ENCODE data around the gene FOXO3.

The FOXO3 gene

GRCh38 chr6:108627692-108628550, 67.2 kb downstream of the FOXO3 start:
- Histone ChIP-seq H3K9ac (ENCODE audit: low read depth, low read length) (no peak overlapping the region), H3K4me3 (ENCODE audit: low read depth, low read length) (no peak overlapping the region), H3K4me1 (ENCODE audit: control insufficient read depth, insufficient read depth, low read length) (peaks cover 25% of the 10 kb centered on the region), H3K27me3 (ENCODE audit: control insufficient read depth, insufficient read depth, low read length) (no peaks in the 10 kb centered on the region), H3K36me3 (ENCODE audit: control insufficient read depth, insufficient read depth, low read length) (no peaks in the 10 kb centered on the region), H3K9me3 (ENCODE audit: control insufficient read depth, insufficient read depth, low read length) (no peaks in the 10 kb centered on the region)

- Histone ChIP-seq H3K9ac (ENCODE audit: low read depth, low read length) (peak overlapping the region; percentile 9), H3K27me3 (ENCODE audit: control insufficient read depth, insufficient read depth, low read length) (no peaks in the 10 kb centered on the region), H3K4me1 (ENCODE audit: control insufficient read depth, insufficient read depth, low read length) (peaks cover 25% of the 10 kb centered on the region), H3K4me3 (ENCODE audit: low read depth, low read length) (no peak overlapping the region), H3K36me3 (ENCODE audit: control insufficient read depth, insufficient read depth, low read length) (no peaks in the 10 kb centered on the region), H3K9me3 (ENCODE audit: control insufficient read depth, insufficient read depth, low read length) (no peaks in the 10 kb centered on the region)
Observed at GRCh38 chr6:108630050-108630714, 69.5 kb downstream of the FOXO3 start.

- H3K9ac ChIP-seq (ENCODE audit: low read depth, low read length): no peak overlapping the region
- no peaks in the 10 kb centered on the region for H3K9me3 ChIP-seq (ENCODE audit: control insufficient read depth, insufficient read depth, low read length)
- H3K4me1 ChIP-seq (ENCODE audit: control insufficient read depth, insufficient read depth, low read length): peaks cover 19% of the 10 kb centered on the region
- no peak overlapping the region for H3K4me3 ChIP-seq (ENCODE audit: low read depth, low read length)
- H3K27me3 ChIP-seq (ENCODE audit: control insufficient read depth, insufficient read depth, low read length): no peaks in the 10 kb centered on the region
- H3K36me3 ChIP-seq (ENCODE audit: control insufficient read depth, insufficient read depth, low read length): no peaks in the 10 kb centered on the region
Observed at GRCh38 chr6:108632441-108632840, 71.7 kb downstream of the FOXO3 start.

- H3K4me1 ChIP-seq (ENCODE audit: control insufficient read depth, insufficient read depth, low read length): peaks cover 14% of the 10 kb centered on the region
- H3K4me3 ChIP-seq (ENCODE audit: low read depth, low read length): no peak overlapping the region
- H3K9me3 ChIP-seq (ENCODE audit: control insufficient read depth, insufficient read depth, low read length): no peaks in the 10 kb centered on the region
- H3K27me3 ChIP-seq (ENCODE audit: control insufficient read depth, insufficient read depth, low read length): no peaks in the 10 kb centered on the region
- no peak overlapping the region for H3K9ac ChIP-seq (ENCODE audit: low read depth, low read length)
- no peaks in the 10 kb centered on the region for H3K36me3 ChIP-seq (ENCODE audit: control insufficient read depth, insufficient read depth, low read length)
Observed at GRCh38 chr6:108633436-108633835, 72.7 kb downstream of the FOXO3 start.

GRCh38 chr6:108635505-108636226, 74.9 kb downstream of the FOXO3 start:
- Histone ChIP-seq H3K4me3 (ENCODE audit: low read depth, low read length) (no peak overlapping the region), H3K9ac (ENCODE audit: low read depth, low read length) (no peak overlapping the region), H3K36me3 (ENCODE audit: control insufficient read depth, insufficient read depth, low read length) (no peaks in the 10 kb centered on the region), H3K9me3 (ENCODE audit: control insufficient read depth, insufficient read depth, low read length) (no peaks in the 10 kb centered on the region), H3K27me3 (ENCODE audit: control insufficient read depth, insufficient read depth, low read length) (no peaks in the 10 kb centered on the region), H3K4me1 (ENCODE audit: control insufficient read depth, insufficient read depth, low read length) (peaks cover 15% of the 10 kb centered on the region)

GRCh38 chr6:108637963-108638362, 77.2 kb downstream of the FOXO3 start:
- Histone ChIP-seq H3K9ac (ENCODE audit: low read depth, low read length) (no peak overlapping the region), H3K4me3 (ENCODE audit: low read depth, low read length) (no peak overlapping the region), H3K9me3 (ENCODE audit: control insufficient read depth, insufficient read depth, low read length) (no peaks in the 10 kb centered on the region), H3K27me3 (ENCODE audit: control insufficient read depth, insufficient read depth, low read length) (no peaks in the 10 kb centered on the region), H3K36me3 (ENCODE audit: control insufficient read depth, insufficient read depth, low read length) (no peaks in the 10 kb centered on the region), H3K4me1 (ENCODE audit: control insufficient read depth, insufficient read depth, low read length) (peaks cover 19% of the 10 kb centered on the region)

GRCh38 chr6:108638993-108639392, 78.3 kb downstream of the FOXO3 start:
- H3K4me1 ChIP-seq (ENCODE audit: control insufficient read depth, insufficient read depth, low read length): peaks cover 19% of the 10 kb centered on the region

GRCh38 chr6:108640104-108640503, 79.4 kb downstream of the FOXO3 start:
- Histone ChIP-seq H3K36me3 (ENCODE audit: control insufficient read depth, insufficient read depth, low read length) (no peaks in the 10 kb centered on the region), H3K27me3 (ENCODE audit: control insufficient read depth, insufficient read depth, low read length) (no peaks in the 10 kb centered on the region), H3K4me3 (ENCODE audit: low read depth, low read length) (no peak overlapping the region), H3K9me3 (ENCODE audit: control insufficient read depth, insufficient read depth, low read length) (no peaks in the 10 kb centered on the region), H3K4me1 (ENCODE audit: control insufficient read depth, insufficient read depth, low read length) (peaks cover 19% of the 10 kb centered on the region), H3K9ac (ENCODE audit: low read depth, low read length) (no peak overlapping the region)

More at GRCh38 chr6:108638993-108639392, 78.3 kb downstream of the FOXO3 start:
- Histone ChIP-seq H3K9ac (ENCODE audit: low read depth, low read length) (no peak overlapping the region), H3K36me3 (ENCODE audit: control insufficient read depth, insufficient read depth, low read length) (no peaks in the 10 kb centered on the region), H3K27me3 (ENCODE audit: control insufficient read depth, insufficient read depth, low read length) (no peaks in the 10 kb centered on the region), H3K4me3 (ENCODE audit: low read depth, low read length) (no peak overlapping the region), H3K9me3 (ENCODE audit: control insufficient read depth, insufficient read depth, low read length) (no peaks in the 10 kb centered on the region)

- Histone ChIP-seq H3K27me3 (ENCODE audit: control insufficient read depth, insufficient read depth, low read length) (no peaks in the 10 kb centered on the region), H3K36me3 (ENCODE audit: control insufficient read depth, insufficient read depth, low read length) (no peaks in the 10 kb centered on the region), H3K4me3 (ENCODE audit: low read depth, low read length) (no peak overlapping the region), H3K4me1 (ENCODE audit: control insufficient read depth, insufficient read depth, low read length) (peaks cover 23% of the 10 kb centered on the region), H3K9me3 (ENCODE audit: control insufficient read depth, insufficient read depth, low read length) (no peaks in the 10 kb centered on the region), H3K9ac (ENCODE audit: low read depth, low read length) (no peak overlapping the region)
Observed at GRCh38 chr6:108643184-108643583, 82.5 kb downstream of the FOXO3 start.

- Histone ChIP-seq H3K27me3 (ENCODE audit: control insufficient read depth, insufficient read depth, low read length) (no peaks in the 10 kb centered on the region), H3K4me3 (ENCODE audit: low read depth, low read length) (no peak overlapping the region), H3K9ac (ENCODE audit: low read depth, low read length) (no peak overlapping the region), H3K36me3 (ENCODE audit: control insufficient read depth, insufficient read depth, low read length) (no peaks in the 10 kb centered on the region), H3K4me1 (ENCODE audit: control insufficient read depth, insufficient read depth, low read length) (peaks cover 13% of the 10 kb centered on the region), H3K9me3 (ENCODE audit: control insufficient read depth, insufficient read depth, low read length) (no peaks in the 10 kb centered on the region)
Observed at GRCh38 chr6:108644252-108644651, 83.5 kb downstream of the FOXO3 start.

- Histone ChIP-seq H3K4me1 (ENCODE audit: control insufficient read depth, insufficient read depth, low read length) (peaks cover 4% of the 10 kb centered on the region), H3K9ac (ENCODE audit: low read depth, low read length) (no peak overlapping the region), H3K36me3 (ENCODE audit: control insufficient read depth, insufficient read depth, low read length) (no peaks in the 10 kb centered on the region), H3K27me3 (ENCODE audit: control insufficient read depth, insufficient read depth, low read length) (no peaks in the 10 kb centered on the region), H3K4me3 (ENCODE audit: low read depth, low read length) (no peak overlapping the region), H3K9me3 (ENCODE audit: control insufficient read depth, insufficient read depth, low read length) (no peaks in the 10 kb centered on the region)
Observed at GRCh38 chr6:108648191-108648590, 87.5 kb downstream of the FOXO3 start.
